ENCODE measurements around the gene PPP5C.

DNA sequence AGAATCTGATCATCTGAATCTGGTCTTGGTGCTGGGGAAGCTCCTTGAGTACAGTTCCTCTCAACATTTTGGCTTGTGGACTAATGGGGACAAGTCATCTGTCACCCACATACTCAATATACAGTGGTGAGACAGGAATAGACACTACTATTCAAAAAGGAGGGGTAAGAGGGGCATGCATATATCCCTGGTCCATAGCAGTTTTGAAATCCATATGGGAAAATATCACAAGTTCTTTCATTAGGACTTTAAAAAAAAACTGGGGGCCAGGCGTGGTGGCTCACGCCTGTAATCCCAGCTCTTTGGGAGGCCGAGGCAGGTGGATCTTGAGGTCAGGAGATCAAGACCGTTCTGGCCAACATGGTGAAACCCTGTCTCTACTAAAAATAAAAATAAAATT is 20.3 kb upstream of the PPP5C start:
- TF ChIP-seq RAD21 (CRISPR knock-in tag; conservative IDR thresholded peaks at IDR 0.05 in 1 of 2, IDR thresholded peaks at IDR 0.05 in 1 of 2) (no peak), ZBTB1 (CRISPR knock-in tag; IDR thresholded peaks at IDR 0.05; ENCODE audit: borderline replicate concordance, low read depth) (no peak)
- TF ChIP-seq, protein P1, sequence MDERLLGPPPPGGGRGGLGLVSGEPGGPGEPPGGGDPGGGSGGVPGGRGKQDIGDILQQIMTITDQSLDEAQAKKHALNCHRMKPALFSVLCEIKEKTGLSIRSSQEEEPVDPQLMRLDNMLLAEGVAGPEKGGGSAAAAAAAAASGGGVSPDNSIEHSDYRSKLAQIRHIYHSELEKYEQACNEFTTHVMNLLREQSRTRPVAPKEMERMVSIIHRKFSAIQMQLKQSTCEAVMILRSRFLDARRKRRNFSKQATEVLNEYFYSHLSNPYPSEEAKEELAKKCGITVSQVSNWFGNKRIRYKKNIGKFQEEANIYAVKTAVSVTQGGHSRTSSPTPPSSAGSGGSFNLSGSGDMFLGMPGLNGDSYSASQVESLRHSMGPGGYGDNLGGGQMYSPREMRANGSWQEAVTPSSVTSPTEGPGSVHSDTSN (CRISPR knock-in tag; IDR thresholded peaks at IDR 0.05; ENCODE audit: low read depth): no peak
- TF ChIP-seq, protein P1 (tag; conservative IDR thresholded peaks at IDR 0.05; ENCODE audit: low read depth): no peak
